PFSK-1 (cell line): ENCODE data around the gene LARP1B.

Experiments used
- FOXP2 ChIP-seq: optimal IDR thresholded peaks from 2 replicates; pipeline ENCODE3; 2011; ENCODE audit warnings: borderline replicate concordance, control low read depth, inconsistent platforms; ENCODE audit not compliant: insufficient read depth; ENCODE audit errors: extremely low read length, extremely low read depth
- POLR2AphosphoS5 ChIP-seq: IDR thresholded peaks from 2 replicates; pipeline ENCODE4 v1.6.1; 2012; ENCODE audit warnings: low read depth, mild to moderate bottlenecking, control low read depth, low read length, moderate library complexity
- SIN3A ChIP-seq: IDR thresholded peaks from 2 replicates; pipeline ENCODE4 v1.6.1; 2012; ENCODE audit warnings: mild to moderate bottlenecking, low read length, moderate library complexity, borderline replicate concordance; ENCODE audit not compliant: insufficient read depth
- TAF1 ChIP-seq: IDR thresholded peaks from 2 replicates; pipeline ENCODE4 v1.6.1; 2012; ENCODE audit warnings: low read length, control low read depth, borderline replicate concordance; ENCODE audit not compliant: insufficient read depth
- TF ChIP-seq, protein P1 (sequence below), 2 experiments: IDR thresholded peaks; 2 replicates each; pipeline versions ENCODE4 v1.6.1 to v1.8.0; 2011 to 2012; ENCODE audit warnings: low read depth in 2 of 2, low read length in 2 of 2, control low read depth in 1 of 2, inconsistent platforms in 1 of 2, mild to moderate bottlenecking in 1 of 2, moderate library complexity in 1 of 2; ENCODE audit not compliant: insufficient read depth in 1 of 2

LARP1B gene

DNA sequence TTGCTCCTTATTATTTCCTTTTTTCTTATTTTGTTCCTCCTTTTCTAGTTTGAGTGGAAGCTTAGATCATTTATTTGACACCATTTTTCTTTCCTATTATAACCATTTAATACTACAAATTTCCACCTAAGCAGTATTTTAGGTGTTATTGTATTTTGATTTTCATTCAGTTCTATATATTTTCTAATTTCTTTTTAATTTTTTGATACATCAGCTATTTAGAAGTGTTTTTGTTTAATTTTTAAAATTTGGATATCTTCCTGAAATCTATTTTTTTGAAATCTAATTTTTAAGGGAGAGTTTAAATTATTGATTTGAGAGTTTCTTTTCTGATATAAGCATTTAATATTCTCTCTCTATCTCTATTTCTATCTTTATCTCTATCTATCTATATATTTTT, 108.1 kb downstream of the LARP1B start:
- TF ChIP-seq TAF1 (no peak), SIN3A (no peak), POLR2AphosphoS5 (no peak), FOXP2 (no peak)
- TF ChIP-seq, protein P1, sequence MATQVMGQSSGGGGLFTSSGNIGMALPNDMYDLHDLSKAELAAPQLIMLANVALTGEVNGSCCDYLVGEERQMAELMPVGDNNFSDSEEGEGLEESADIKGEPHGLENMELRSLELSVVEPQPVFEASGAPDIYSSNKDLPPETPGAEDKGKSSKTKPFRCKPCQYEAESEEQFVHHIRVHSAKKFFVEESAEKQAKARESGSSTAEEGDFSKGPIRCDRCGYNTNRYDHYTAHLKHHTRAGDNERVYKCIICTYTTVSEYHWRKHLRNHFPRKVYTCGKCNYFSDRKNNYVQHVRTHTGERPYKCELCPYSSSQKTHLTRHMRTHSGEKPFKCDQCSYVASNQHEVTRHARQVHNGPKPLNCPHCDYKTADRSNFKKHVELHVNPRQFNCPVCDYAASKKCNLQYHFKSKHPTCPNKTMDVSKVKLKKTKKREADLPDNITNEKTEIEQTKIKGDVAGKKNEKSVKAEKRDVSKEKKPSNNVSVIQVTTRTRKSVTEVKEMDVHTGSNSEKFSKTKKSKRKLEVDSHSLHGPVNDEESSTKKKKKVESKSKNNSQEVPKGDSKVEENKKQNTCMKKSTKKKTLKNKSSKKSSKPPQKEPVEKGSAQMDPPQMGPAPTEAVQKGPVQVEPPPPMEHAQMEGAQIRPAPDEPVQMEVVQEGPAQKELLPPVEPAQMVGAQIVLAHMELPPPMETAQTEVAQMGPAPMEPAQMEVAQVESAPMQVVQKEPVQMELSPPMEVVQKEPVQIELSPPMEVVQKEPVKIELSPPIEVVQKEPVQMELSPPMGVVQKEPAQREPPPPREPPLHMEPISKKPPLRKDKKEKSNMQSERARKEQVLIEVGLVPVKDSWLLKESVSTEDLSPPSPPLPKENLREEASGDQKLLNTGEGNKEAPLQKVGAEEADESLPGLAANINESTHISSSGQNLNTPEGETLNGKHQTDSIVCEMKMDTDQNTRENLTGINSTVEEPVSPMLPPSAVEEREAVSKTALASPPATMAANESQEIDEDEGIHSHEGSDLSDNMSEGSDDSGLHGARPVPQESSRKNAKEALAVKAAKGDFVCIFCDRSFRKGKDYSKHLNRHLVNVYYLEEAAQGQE (IDR thresholded peaks at IDR 0.05; ENCODE audit: insufficient read depth in 1 of 2, low read depth in 2 of 2, low read length in 2 of 2): no peak

GRCh38 chr4:128176643-128177042, 115.5 kb downstream of the LARP1B start:
- no peak for TF ChIP-seq FOXP2
- TF ChIP-seq SIN3A: no peak
- TF ChIP-seq TAF1: no peak

DNA sequence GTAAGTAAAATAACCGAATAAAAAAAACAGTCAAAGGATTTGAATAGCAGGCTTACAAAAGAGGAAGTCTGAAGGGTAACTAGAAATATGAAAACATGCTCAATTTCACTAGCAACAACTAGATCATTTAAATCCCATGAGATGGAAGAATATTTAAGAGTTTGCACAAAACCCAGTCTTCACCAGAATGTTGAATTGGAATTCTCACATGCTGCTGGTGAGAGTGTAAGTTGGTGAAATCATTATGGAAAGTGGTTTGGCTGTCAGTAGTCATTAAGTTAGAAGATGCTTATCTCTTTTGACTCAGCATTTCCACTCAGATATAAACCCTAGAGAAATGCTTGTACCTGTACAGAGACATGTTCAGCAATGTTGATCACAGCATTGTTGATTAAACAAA, 116.4 kb downstream of the LARP1B start:
- TF ChIP-seq TAF1 (no peak), POLR2AphosphoS5 (no peak), FOXP2 (no peak), SIN3A (no peak)
- TF ChIP-seq, protein P1 (IDR thresholded peaks at IDR 0.05; ENCODE audit: insufficient read depth in 1 of 2, low read depth in 2 of 2, low read length in 2 of 2): no peak

DNA sequence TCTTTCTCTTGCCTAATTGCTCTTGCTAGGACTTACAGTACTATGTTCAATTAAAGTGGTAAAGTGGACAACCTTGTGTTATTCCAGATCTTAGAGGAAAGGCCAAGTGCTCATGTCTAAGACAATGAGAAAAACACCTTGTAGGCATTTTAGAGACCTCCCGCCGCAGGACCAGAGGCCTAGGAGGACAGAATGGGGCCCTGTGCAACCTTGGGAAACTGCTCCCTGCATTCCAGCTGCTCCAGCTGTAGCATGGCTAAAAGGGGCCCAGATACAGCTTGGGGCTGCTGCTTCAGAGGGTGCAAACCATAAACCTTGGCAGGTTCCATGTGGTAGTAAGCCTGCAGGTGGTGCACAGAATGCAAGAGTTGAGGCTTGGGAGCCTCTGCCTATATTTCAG, 125.5 kb downstream of the LARP1B start:
- no peak for TF ChIP-seq TAF1
- TF ChIP-seq FOXP2: no peak
- TF ChIP-seq, protein P1 (IDR thresholded peaks at IDR 0.05; ENCODE audit: insufficient read depth in 1 of 2, low read depth in 2 of 2, low read length in 2 of 2): no peak
- no peak for TF ChIP-seq SIN3A
- no peak for TF ChIP-seq POLR2AphosphoS5

DNA sequence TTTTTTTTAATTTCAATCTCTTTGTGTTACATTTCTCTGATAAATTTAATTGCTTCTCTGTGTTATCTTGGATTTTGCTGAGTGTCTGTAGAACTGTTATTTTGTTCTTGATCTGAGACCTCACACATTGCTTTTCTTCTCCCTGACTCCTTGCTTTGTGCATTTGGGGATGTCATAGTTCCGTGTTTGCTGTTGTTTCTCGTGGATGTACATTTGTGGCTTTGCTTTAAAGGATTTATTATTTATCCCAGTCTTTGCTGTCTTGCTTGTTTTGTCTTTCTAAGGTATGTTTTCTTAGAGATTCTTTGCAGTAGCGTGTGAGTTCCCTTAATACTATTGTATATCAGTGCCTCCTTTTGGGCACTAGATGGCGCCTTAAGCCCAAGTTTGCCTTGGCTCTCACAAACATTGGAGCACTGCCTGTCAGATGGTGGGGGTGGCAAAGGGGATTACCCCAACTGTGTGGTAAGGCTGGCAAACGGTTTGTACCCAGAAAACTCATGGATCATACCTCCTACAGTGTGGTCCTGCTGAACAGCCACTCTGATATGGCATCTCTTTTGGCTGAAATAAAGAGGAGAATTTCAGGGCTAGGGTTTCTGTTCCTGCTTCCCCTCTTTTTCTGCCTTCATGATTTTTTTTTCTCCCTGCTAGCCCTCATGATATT, 130.1 kb downstream of the LARP1B start:
- TF ChIP-seq FOXP2 (no peak), POLR2AphosphoS5 (no peak), TAF1 (no peak), SIN3A (no peak)
- TF ChIP-seq, protein P1 (IDR thresholded peaks at IDR 0.05; ENCODE audit: insufficient read depth in 1 of 2, low read depth in 2 of 2, low read length in 2 of 2): no peak
